SK-N-SH treated with all-trans-retinoic acid at 6 μM for 48 hours (cell line): ENCODE data around the gene AIP.

ENCODE experiments used
- ARNTL ChIP-seq: fragments of 450-650 bp; formaldehyde crosslinking; IDR thresholded peaks from 2 replicates; pipeline ENCODE4 v1.5.0; 2020; ENCODE audit warnings: low read depth, mild to moderate bottlenecking, moderate library complexity, borderline replicate concordance
- OSR1 ChIP-seq: fragments of 250-450 bp; sonication (Bioruptor Pico); IDR thresholded peaks from 2 replicates; pipeline ENCODE4 v1.8.0; 2022; ENCODE audit warnings: moderate library complexity, mild to moderate bottlenecking, inconsistent platforms
- RARB ChIP-seq: fragments of 250-450 bp; sonication (Bioruptor Pico); IDR thresholded peaks from 2 replicates; pipeline ENCODE4 v1.8.0; 2021; ENCODE audit warnings: mild to moderate bottlenecking, moderate library complexity
- ZNF8 ChIP-seq: fragments of 450-650 bp; formaldehyde crosslinking; IDR thresholded peaks from 2 replicates; pipeline ENCODE4 v1.5.0; 2020; ENCODE audit warnings: mild to moderate bottlenecking, moderate library complexity
- TF ChIP-seq, protein P1 (sequence below): fragments of 250-450 bp; sonication (Bioruptor Pico); IDR thresholded peaks from 2 replicates; pipeline ENCODE4 v1.5.1; 2021; ENCODE audit warnings: mild to moderate bottlenecking, moderate library complexity

DNA sequence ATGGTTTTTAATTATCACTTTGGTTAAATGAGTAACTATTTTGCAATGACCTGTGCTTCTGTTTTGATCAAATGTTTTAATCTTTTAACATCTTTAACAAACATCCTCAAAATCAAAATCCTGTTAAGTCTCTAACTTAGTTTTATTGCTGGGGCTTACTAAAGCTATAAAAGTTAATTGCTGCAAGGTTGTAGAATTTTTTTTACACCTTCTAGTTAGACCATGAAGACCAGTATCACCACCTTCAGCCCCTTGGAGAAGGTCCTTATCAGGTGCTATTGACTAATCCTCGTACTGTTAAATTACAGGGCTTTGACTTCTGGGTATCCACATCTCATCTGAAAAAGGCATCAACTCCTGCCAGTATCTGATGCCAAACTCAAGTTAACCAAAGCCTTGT lies 52.7 kb downstream of the AIP start:
- no peak for TF ChIP-seq OSR1 (CRISPR knock-in tag)
- TF ChIP-seq, protein P1, sequence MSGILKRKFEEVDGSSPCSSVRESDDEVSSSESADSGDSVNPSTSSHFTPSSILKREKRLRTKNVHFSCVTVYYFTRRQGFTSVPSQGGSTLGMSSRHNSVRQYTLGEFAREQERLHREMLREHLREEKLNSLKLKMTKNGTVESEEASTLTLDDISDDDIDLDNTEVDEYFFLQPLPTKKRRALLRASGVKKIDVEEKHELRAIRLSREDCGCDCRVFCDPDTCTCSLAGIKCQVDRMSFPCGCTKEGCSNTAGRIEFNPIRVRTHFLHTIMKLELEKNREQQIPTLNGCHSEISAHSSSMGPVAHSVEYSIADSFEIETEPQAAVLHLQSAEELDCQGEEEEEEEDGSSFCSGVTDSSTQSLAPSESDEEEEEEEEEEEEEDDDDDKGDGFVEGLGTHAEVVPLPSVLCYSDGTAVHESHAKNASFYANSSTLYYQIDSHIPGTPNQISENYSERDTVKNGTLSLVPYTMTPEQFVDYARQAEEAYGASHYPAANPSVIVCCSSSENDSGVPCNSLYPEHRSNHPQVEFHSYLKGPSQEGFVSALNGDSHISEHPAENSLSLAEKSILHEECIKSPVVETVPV (CRISPR knock-in tag): no peak
- no peak for TF ChIP-seq ARNTL (CRISPR knock-in tag)
- no peak for TF ChIP-seq ZNF8 (CRISPR knock-in tag)
- no peak for TF ChIP-seq RARB (CRISPR knock-in tag)
